ENCODE data around the gene DCHS2. TPM values are rescaled to one million over a fixed set of nuclear protein-coding genes. Genes with fewer than 3 reads are reported as not detected.

DCHS2 gene
- total RNA-seq, 4 donors from 2014 or later: 0.27 to 0.84 (median 0.38) TPM

- WGBS, 2 donors: 88 to 95% methylated on average over 1 of the region's 1 CpG
Measured at GRCh38 chr4:154376486-154376885, 115.1 kb downstream of the DCHS2 start.

GRCh38 chr4:154368060-154368459 is 123.5 kb downstream of the DCHS2 start:
- H3K4me3 ChIP-seq (ENCODE audit: low read depth, poor library complexity, severe bottlenecking): no peak overlapping the region
- 85 to 86% methylated on average over 4 of the region's 4 CpGs for WGBS, 2 donors
- intact Hi-C loops (cut with DNase I; ENCODE audit: low total_unique reads): no loop called here
- TF ChIP-seq POLR2A (IDR thresholded peaks at IDR 0.05) (no peak), CTCF (IDR thresholded peaks at IDR 0.05) (no peak)
- no peak for DNase-seq (ENCODE audit: low spot score in 2 of 2)

More at GRCh38 chr4:154376486-154376885, 115.1 kb downstream of the DCHS2 start:
- DNase-seq (ENCODE audit: low spot score in 2 of 2): no peak
- TF ChIP-seq CTCF (IDR thresholded peaks at IDR 0.05) (no peak), POLR2A (IDR thresholded peaks at IDR 0.05) (no peak)
- intact Hi-C loops (cut with DNase I; ENCODE audit: low total_unique reads): no loop called here
- H3K4me3 ChIP-seq (ENCODE audit: low read depth, poor library complexity, severe bottlenecking): no peak overlapping the region

DNA sequence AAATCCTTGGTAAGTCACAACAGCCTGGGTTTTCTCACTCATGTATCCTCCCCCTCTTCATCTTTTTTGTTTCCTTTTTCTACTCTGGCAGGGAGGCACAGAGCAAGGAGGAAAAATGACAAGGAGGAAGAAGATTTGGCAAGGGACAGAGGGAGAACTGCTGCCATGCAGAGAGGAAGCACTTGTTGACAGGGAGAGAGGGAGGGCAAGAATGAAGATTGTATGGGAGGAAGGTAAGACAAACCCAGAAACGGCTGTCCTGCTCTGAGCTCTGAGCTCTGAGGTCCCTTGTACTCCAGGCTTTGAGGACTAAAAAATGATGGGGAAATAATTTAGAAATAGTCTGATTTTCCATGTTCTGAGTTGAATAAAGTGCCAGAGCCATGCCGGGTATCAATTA is 123.9 kb downstream of the DCHS2 start:
- no peak overlapping the region for H3K4me3 ChIP-seq (ENCODE audit: low read depth, poor library complexity, severe bottlenecking)
- intact Hi-C loops (cut with DNase I; ENCODE audit: low total_unique reads): no loop called here
- WGBS, 2 donors: 47 to 56% methylated on average over 2 of the region's 2 CpGs
- no peak for DNase-seq (ENCODE audit: low spot score in 2 of 2)
- TF ChIP-seq CTCF (IDR thresholded peaks at IDR 0.05) (no peak), POLR2A (IDR thresholded peaks at IDR 0.05) (no peak)

- no peak overlapping the region for H3K4me3 ChIP-seq (ENCODE audit: low read depth, poor library complexity, severe bottlenecking)
- DNase-seq (ENCODE audit: low spot score in 2 of 2): no peak
- intact Hi-C loops (cut with DNase I; ENCODE audit: low total_unique reads): no loop called here
- WGBS, 2 donors: 37 to 49% methylated on average over 4 of the region's 4 CpGs
- no peak for TF ChIP-seq CTCF (IDR thresholded peaks at IDR 0.05)
- TF ChIP-seq POLR2A (IDR thresholded peaks at IDR 0.05): no peak
Measured at GRCh38 chr4:154366956-154367355, 124.6 kb downstream of the DCHS2 start.

DNA sequence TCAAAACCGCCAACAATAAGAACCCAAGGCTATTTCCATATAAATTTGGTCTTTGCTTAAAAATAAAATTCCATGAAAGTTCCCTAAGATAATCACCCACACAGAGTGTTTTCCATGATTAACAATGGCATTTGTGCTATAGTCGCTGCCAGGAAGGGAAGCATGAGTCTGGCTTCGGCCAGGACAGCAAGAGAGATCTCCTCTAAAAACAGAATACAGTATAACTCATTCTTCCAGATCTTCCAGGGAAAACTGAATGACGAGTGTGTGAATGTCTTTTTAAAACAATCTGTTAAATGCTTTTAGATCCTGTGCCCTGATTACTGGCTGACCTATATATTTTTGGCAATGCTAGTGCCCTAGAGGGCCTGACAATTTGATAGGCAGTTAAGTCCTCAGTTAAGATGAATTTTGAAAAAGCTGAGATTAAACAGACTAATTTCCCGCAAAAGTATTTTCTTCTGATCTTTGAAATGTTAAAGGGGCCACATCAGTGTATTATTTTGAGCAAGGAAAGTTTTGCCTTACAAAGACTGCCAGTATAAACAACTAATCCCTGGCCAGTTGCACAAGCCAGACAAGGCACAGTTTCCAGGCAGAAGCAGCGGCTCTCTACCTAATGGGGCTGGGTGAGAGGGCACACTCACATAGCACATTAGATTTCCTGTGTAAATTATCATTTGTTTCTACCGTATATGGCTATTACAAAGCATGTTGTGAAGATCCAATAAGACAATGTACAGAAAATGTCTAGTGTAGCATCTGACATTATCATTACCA is 127.3 kb downstream of the DCHS2 start:
- 23 to 30% methylated on average over 7 of the region's 7 CpGs for WGBS, 2 donors
- TF ChIP-seq CTCF (IDR thresholded peaks at IDR 0.05) (no peak), POLR2A (IDR thresholded peaks at IDR 0.05) (no peak)
- DNase-seq (ENCODE audit: low spot score in 2 of 2): no peak
- H3K4me3 ChIP-seq (ENCODE audit: low read depth, poor library complexity, severe bottlenecking): no peak overlapping the region
- intact Hi-C loops (cut with DNase I; ENCODE audit: low total_unique reads): no loop called here

GRCh38 chr4:154361450-154361849 is 130.1 kb downstream of the DCHS2 start:
- H3K4me3 ChIP-seq (ENCODE audit: low read depth, poor library complexity, severe bottlenecking): no peak overlapping the region
- TF ChIP-seq CTCF (IDR thresholded peaks at IDR 0.05): no peak
- TF ChIP-seq POLR2A (IDR thresholded peaks at IDR 0.05): no peak
- intact Hi-C loops (cut with DNase I; ENCODE audit: low total_unique reads): no loop called here
- 50 to 61% methylated on average over 4 of the region's 4 CpGs for whole genome bisulfite sequencing, 2 donors
- DNase-seq (ENCODE audit: low spot score in 2 of 2): no peak
